Left ventricle myocardium inferior (tissue), 1 donor: ENCODE results near the gene SDF4. TPM values are rescaled to one million over a fixed set of nuclear protein-coding genes. Genes with fewer than 3 reads are reported as not detected.

Experiments used
- DNase-seq: peaks from one replicate; pipeline ENCODE4 v3.0.0-alpha.2; 2020
- H3K27ac ChIP-seq: fragments of 200-600 bp; replicated peaks from 2 replicates; pipeline ENCODE4 v1.8.0; 2021
- H3K27me3 ChIP-seq: fragments of 200-600 bp; 2 replicates; pipeline ENCODE4 v1.8.0; 2021; ENCODE audit warnings: low read depth
- H3K36me3 ChIP-seq: fragments of 200-600 bp; 2 replicates; pipeline ENCODE4 v1.8.0; 2021
- H3K4me1 ChIP-seq: fragments of 200-600 bp; 2 replicates; pipeline ENCODE4 v1.8.0; 2021
- H3K4me3 ChIP-seq: fragments of 200-600 bp; 2 replicates; pipeline ENCODE4 v1.8.0; 2021; ENCODE audit warnings: mild to moderate bottlenecking, moderate library complexity
- H3K9me3 ChIP-seq: fragments of 200-600 bp; replicated peaks from 2 replicates; pipeline ENCODE4 v1.8.0; 2021
- CTCF ChIP-seq: fragments of 200-600 bp; IDR thresholded peaks from 2 replicates; pipeline ENCODE4 v1.8.0; 2021; ENCODE audit warnings: antibody characterized with exemption, mild to moderate bottlenecking, borderline replicate concordance
- intact Hi-C: fragments of 100-400 bp; cut with micrococcal nuclease; formaldehyde crosslinking; loops from one replicate; pipeline ENCODE4 v1.11.0; 2022
- total RNA-seq: library from RNA; stranded (reverse); fragmentation: NEBNext Ultra II Directional; extraction: Animal tissue kit (Norgen Biotek cat#: 25700); gene quantifications from one replicate; pipeline ENCODE4 v1.2.1, GENCODE V29; 2021
- donor health status: DM: no; HTN: yes; CAD: no; lungs with severe emphysema.

SDF4 gene
- total RNA-seq, 1 donor from 2014 or later = 114 TPM

GRCh38 chr1:1182491-1183220 lies 49.1 kb downstream of the SDF4 start:
- Histone ChIP-seq H3K27ac (peak overlapping the region; percentile 38), H3K9me3 (peaks cover 2% of the 10 kb centered on the region), H3K27me3 (peaks cover 57% of the 10 kb centered on the region), H3K4me1 (peaks cover 13% of the 10 kb centered on the region), H3K36me3 (no peaks in the 10 kb centered on the region), H3K4me3 (peak overlapping the region; percentile 50)
- peak; percentile 14 for DNase-seq
- no peak for TF ChIP-seq CTCF
- intact Hi-C loops = no loop called here

GRCh38 chr1:1181938-1182410 lies 49.8 kb downstream of the SDF4 start:
- peak; percentile 6 for DNase-seq
- Histone ChIP-seq H3K27ac (no peak overlapping the region), H3K4me1 (peaks cover 13% of the 10 kb centered on the region), H3K27me3 (peaks cover 64% of the 10 kb centered on the region), H3K36me3 (no peaks in the 10 kb centered on the region), H3K4me3 (no peak overlapping the region), H3K9me3 (no peaks in the 10 kb centered on the region)
- TF ChIP-seq CTCF = no peak
- intact Hi-C loops = no loop called here

- no peaks in the 10 kb centered on the region for H3K36me3 ChIP-seq
- no peak for TF ChIP-seq CTCF
- intact Hi-C loops = no loop called here
- no peak overlapping the region for H3K27ac ChIP-seq
- peaks cover 13% of the 10 kb centered on the region for H3K4me1 ChIP-seq
- peak; percentile 5 for DNase-seq
- no peaks in the 10 kb centered on the region for H3K9me3 ChIP-seq
- no peak overlapping the region for H3K4me3 ChIP-seq
- H3K27me3 ChIP-seq = peaks cover 71% of the 10 kb centered on the region
Observed at GRCh38 chr1:1181129-1181937, 50.5 kb downstream of the SDF4 start.

- Histone ChIP-seq H3K27me3 (peaks cover 82% of the 10 kb centered on the region), H3K4me3 (no peak overlapping the region), H3K27ac (no peak overlapping the region), H3K4me1 (peaks cover 13% of the 10 kb centered on the region), H3K36me3 (no peaks in the 10 kb centered on the region), H3K9me3 (peaks cover 3% of the 10 kb centered on the region)
- DNase-seq = peak; percentile 12
- TF ChIP-seq CTCF = no peak
- intact Hi-C loops = no loop called here
Observed at GRCh38 chr1:1179983-1180861, 51.6 kb downstream of the SDF4 start.
